ENCODE results near the gene ZBTB16. TPM values are rescaled to one million over a fixed set of nuclear protein-coding genes. Genes with fewer than 3 reads are reported as not detected.

ZBTB16 gene
- total RNA-seq, 1 donor from 2014 or later = 11.9 TPM

- peaks cover 37% of the 10 kb centered on the region for H3K4me1 Mint-ChIP-seq (ENCODE audit: unreplicated experiment)
- no peaks in the 10 kb centered on the region for H3K36me3 Mint-ChIP-seq
- no peak overlapping the region for H3K4me3 Mint-ChIP-seq
- no peaks in the 10 kb centered on the region for H3K9me3 Mint-ChIP-seq
- peaks cover 46% of the 10 kb centered on the region for H3K27me3 Mint-ChIP-seq
- TF ChIP-seq CTCF (conservative IDR thresholded peaks at IDR 0.05) = no peak
- H3K27ac Mint-ChIP-seq = no peak overlapping the region
- no peak for DNase-seq (ENCODE audit: extremely low spot score, unreplicated experiment)
Observed at GRCh38 chr11:114089748-114090147, 30.2 kb downstream of the ZBTB16 start.

DNA sequence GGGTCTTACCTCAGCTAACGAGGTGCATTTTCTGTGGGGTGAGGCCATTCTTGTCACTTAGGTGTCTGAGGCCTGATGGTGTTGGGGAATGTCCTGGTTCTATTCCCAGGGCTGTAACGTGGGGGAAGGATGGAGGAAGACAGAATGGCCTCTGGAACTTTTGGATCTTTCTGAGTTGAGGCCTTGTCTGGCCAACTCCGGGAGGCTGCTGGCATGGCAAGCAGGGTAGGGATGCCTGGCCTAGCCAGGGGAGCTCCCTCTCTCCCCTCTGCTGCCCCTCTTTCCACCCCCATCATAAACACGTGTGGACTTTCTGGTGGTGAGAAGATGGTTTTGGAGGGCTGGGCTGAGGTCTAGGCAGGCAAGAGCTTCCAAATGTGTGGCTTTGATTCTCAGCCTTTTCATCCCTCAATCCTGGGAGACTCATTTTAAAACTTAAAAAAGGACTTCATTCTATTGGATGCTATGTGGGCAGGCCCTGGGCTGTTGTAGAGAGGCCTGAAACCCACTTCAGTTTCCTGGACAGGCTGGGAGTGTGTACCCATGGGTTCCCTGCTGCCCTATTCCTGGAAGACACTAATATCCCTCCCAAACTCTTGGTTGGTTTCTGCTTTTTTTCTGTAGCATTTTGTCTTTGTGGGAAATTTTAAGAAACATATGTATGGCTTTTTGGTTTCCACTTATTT lies 30.9 kb downstream of the ZBTB16 start:
- H3K4me3 Mint-ChIP-seq = no peak overlapping the region
- H3K9me3 Mint-ChIP-seq = no peaks in the 10 kb centered on the region
- H3K27ac Mint-ChIP-seq = no peak overlapping the region
- peaks cover 42% of the 10 kb centered on the region for H3K27me3 Mint-ChIP-seq
- no peaks in the 10 kb centered on the region for H3K36me3 Mint-ChIP-seq
- H3K4me1 Mint-ChIP-seq (ENCODE audit: unreplicated experiment) = peaks cover 35% of the 10 kb centered on the region
- DNase-seq (ENCODE audit: extremely low spot score, unreplicated experiment) = no peak
- no peak for TF ChIP-seq CTCF (conservative IDR thresholded peaks at IDR 0.05)

DNA sequence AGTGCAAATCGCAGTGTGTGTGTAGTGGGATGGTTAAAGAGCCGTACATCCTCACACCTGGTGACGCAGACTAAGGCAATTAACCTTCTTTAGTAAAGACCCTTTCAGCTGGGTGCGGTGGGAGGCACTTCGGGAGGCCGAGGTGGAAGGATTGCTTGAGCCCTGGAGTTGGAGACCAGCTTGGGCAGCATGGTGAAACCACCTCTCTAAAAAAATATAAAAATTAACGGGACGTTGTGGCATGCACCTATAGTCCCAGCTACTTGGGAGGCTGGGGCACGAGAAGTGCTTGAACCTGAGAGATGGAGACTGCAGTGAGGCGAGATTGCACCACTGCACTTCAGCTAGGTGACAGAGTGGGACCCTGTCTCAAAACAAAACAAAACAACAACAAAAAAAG lies 31.5 kb downstream of the ZBTB16 start:
- H3K27me3 Mint-ChIP-seq = peaks cover 41% of the 10 kb centered on the region
- no peak overlapping the region for H3K27ac Mint-ChIP-seq
- TF ChIP-seq CTCF (conservative IDR thresholded peaks at IDR 0.05) = no peak
- H3K36me3 Mint-ChIP-seq = no peaks in the 10 kb centered on the region
- H3K9me3 Mint-ChIP-seq = no peaks in the 10 kb centered on the region
- H3K4me3 Mint-ChIP-seq = no peak overlapping the region
- peaks cover 41% of the 10 kb centered on the region for H3K4me1 Mint-ChIP-seq (ENCODE audit: unreplicated experiment)
- no peak for DNase-seq (ENCODE audit: extremely low spot score, unreplicated experiment)

- DNase-seq (ENCODE audit: extremely low spot score, unreplicated experiment) = no peak
- Mint-ChIP-seq H3K27ac (peak overlapping the region; percentile 84), H3K27me3 (peaks cover 41% of the 10 kb centered on the region), H3K9me3 (no peaks in the 10 kb centered on the region), H3K36me3 (no peaks in the 10 kb centered on the region), H3K4me3 (peak overlapping the region; percentile 61), H3K4me1 (ENCODE audit: unreplicated experiment) (peaks cover 45% of the 10 kb centered on the region)
- TF ChIP-seq CTCF (conservative IDR thresholded peaks at IDR 0.05) = no peak
Observed at GRCh38 chr11:114091516-114092397, 32.2 kb downstream of the ZBTB16 start.

DNA sequence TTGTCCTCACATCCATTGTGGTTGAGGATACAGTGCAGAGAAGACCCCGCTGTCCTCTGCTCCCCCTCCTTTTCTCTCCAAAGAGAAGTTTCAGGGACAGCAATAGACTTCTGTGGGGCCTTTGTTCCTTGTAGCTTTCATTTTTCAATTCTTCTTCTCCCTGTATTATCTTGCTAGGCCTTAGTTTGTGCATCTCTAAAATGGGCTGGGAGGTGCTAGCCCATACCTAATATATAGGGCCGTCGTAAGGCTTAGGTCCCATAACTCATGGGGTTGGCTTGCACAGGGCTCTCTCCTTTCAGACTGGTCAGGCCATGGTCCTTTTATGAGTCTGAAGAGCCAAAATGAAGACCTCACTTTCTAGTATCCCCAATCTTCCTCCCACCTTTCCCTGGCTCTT lies 33.0 kb downstream of the ZBTB16 start:
- peak overlapping the region; percentile 61 for H3K4me3 Mint-ChIP-seq
- DNase-seq (ENCODE audit: extremely low spot score, unreplicated experiment) = no peak
- H3K4me1 Mint-ChIP-seq (ENCODE audit: unreplicated experiment) = peaks cover 49% of the 10 kb centered on the region
- no peak for TF ChIP-seq CTCF (conservative IDR thresholded peaks at IDR 0.05)
- H3K9me3 Mint-ChIP-seq = no peaks in the 10 kb centered on the region
- H3K27ac Mint-ChIP-seq = no peak overlapping the region
- H3K27me3 Mint-ChIP-seq = peaks cover 38% of the 10 kb centered on the region
- H3K36me3 Mint-ChIP-seq = no peaks in the 10 kb centered on the region

All from type B pancreatic cell (in vitro differentiated cells).